ENCODE results near the gene FHOD3. TPM values are rescaled to one million over a fixed set of nuclear protein-coding genes. Genes with fewer than 3 reads are reported as not detected.

The FHOD3 gene
- total RNA-seq, 4 donors from 2014 or later = 15.6 to 25.9 (median 21.6) TPM

DNA sequence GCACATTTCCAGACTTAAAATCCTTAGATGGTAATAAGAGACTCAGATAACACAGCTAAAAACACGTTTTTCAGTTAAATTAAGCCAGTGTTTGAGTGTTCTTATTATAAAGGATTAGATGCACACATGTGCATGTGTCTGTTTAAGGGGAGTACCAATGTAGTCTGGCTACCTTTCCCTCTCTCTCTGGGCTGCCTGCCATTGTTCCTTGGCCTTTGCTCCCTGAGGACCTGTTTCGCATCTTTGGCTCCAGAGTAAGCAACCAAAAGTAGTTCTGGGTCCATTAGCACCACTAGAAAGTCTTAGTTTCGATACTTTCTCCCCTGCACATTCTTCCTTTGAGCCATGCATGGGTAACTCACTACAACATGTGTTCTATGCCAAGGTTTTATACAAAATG is 303.0 kb downstream of the FHOD3 start:
- Histone ChIP-seq H3K4me3 (no peak overlapping the region), H3K9me3 (no peaks in the 10 kb centered on the region), H3K36me3 (no peaks in the 10 kb centered on the region), H3K27ac (no peak overlapping the region), H3K27me3 (no peaks in the 10 kb centered on the region), H3K4me1 (no peaks in the 10 kb centered on the region)
- 76% methylated on average over 3 of the region's 3 CpGs for WGBS, 2 donors
- no peak for TF ChIP-seq EP300 (IDR thresholded peaks at IDR 0.05)
- TF ChIP-seq, protein P1, sequence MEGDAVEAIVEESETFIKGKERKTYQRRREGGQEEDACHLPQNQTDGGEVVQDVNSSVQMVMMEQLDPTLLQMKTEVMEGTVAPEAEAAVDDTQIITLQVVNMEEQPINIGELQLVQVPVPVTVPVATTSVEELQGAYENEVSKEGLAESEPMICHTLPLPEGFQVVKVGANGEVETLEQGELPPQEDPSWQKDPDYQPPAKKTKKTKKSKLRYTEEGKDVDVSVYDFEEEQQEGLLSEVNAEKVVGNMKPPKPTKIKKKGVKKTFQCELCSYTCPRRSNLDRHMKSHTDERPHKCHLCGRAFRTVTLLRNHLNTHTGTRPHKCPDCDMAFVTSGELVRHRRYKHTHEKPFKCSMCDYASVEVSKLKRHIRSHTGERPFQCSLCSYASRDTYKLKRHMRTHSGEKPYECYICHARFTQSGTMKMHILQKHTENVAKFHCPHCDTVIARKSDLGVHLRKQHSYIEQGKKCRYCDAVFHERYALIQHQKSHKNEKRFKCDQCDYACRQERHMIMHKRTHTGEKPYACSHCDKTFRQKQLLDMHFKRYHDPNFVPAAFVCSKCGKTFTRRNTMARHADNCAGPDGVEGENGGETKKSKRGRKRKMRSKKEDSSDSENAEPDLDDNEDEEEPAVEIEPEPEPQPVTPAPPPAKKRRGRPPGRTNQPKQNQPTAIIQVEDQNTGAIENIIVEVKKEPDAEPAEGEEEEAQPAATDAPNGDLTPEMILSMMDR (IDR thresholded peaks at IDR 0.05) = no peak
- TF ChIP-seq POLR2A (IDR thresholded peaks at IDR 0.05) = no peak
- DNase-seq (ENCODE audit: low spot score in 2 of 2) = no peak

DNA sequence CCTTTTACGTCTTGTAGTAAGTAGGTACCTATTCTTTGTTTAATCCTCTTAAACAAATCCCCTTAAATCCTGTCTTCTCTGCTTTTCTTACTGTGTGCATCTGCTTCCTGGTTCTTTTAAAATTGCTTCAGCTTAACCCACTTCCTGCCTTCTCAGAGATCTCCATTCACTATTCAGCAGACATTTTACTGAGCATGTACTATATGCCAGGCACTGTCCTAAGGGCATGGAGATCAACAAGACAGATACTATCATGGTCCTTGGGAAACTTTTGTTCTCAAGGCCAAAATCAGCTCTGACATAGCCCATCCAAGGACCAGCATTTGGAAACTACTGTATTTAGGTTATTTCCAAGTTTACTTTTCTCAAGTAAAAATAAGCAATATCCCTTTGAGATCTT is 303.8 kb downstream of the FHOD3 start:
- H3K9me3 ChIP-seq = no peaks in the 10 kb centered on the region
- no peak overlapping the region for H3K27ac ChIP-seq
- H3K27me3 ChIP-seq = no peaks in the 10 kb centered on the region
- no peak overlapping the region for H3K4me3 ChIP-seq
- TF ChIP-seq, protein P1 (IDR thresholded peaks at IDR 0.05) = no peak
- no peaks in the 10 kb centered on the region for H3K36me3 ChIP-seq
- H3K4me1 ChIP-seq = no peaks in the 10 kb centered on the region
- no peak for DNase-seq (ENCODE audit: low spot score in 2 of 2)
- 93 to 100% methylated on average over 1 of the region's 1 CpG for WGBS, 2 donors

DNA sequence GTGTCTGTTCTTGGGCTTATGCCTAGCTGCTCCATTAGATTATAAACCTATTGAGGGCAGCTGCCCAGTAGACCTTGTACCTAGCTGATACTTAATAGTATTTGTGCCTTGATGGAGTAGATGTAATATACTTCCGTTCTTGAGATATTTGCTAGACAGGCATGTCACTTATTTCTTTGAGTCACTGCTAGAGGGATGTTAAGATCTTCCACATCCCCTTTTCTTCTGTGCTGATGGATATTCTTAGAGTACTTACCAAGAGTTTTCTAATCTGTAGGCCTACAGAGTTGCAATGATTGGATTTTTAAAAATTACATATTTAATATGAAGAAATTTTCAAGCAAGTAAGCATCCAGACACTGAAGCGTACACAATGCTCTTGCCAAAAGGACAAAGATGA is 304.6 kb downstream of the FHOD3 start:
- Histone ChIP-seq H3K27ac (no peak overlapping the region), H3K27me3 (no peaks in the 10 kb centered on the region), H3K36me3 (no peaks in the 10 kb centered on the region), H3K4me1 (no peaks in the 10 kb centered on the region), H3K9me3 (no peaks in the 10 kb centered on the region), H3K4me3 (no peak overlapping the region)
- DNase-seq (ENCODE audit: low spot score in 2 of 2) = no peak
- TF ChIP-seq POLR2A (IDR thresholded peaks at IDR 0.05) (no peak), EP300 (IDR thresholded peaks at IDR 0.05) (no peak)
- TF ChIP-seq, protein P1 (IDR thresholded peaks at IDR 0.05) = no peak
- WGBS, 2 donors = 93 to 97% methylated on average over 2 of the region's 2 CpGs

DNA sequence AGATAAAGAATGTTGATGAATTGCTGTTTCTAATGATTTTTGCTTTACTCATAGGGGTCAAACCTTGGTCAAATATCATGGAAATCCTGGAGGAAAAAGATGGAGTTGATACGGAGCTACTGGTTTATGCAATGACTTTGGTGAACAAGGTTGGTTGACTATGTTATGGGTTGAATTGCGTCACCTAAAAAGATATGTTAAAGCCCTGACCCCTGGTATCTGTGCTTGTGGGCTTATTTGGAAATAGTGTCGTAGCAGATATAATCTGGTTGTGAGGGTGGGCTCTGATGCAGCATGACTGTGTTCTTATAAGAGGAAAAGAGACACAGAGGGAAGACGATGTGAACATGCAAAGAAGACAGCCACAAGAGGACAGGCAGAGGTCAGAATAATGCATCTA is 305.1 kb downstream of the FHOD3 start:
- TF ChIP-seq POLR2A (IDR thresholded peaks at IDR 0.05) (no peak), EP300 (IDR thresholded peaks at IDR 0.05) (no peak)
- TF ChIP-seq, protein P1 (IDR thresholded peaks at IDR 0.05) = no peak
- Histone ChIP-seq H3K27me3 (no peaks in the 10 kb centered on the region), H3K9me3 (no peaks in the 10 kb centered on the region), H3K27ac (no peak overlapping the region), H3K4me3 (no peak overlapping the region), H3K4me1 (no peaks in the 10 kb centered on the region), H3K36me3 (no peaks in the 10 kb centered on the region)
- 84 to 87% methylated on average over 4 of the region's 4 CpGs for WGBS, 2 donors
- no peak for DNase-seq (ENCODE audit: low spot score in 2 of 2)

DNA sequence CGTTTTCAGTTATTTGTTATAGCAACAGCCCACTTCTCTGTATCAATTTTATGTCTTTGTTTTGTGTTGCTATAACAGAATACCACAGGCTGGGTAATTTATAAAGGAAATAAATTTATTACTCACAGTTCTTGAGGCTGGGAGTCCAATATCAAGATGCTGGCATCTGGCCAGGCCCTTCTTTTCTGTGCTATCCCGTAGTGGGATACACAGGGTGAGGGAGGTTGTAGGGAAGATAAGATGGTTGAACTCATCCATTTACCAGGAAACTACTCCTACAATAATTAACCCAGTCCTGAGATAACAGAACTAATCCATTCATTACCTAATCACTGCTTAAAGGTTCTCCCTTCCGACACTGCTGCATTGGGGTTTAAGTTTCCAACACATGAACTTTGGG is 310.6 kb downstream of the FHOD3 start:
- Histone ChIP-seq H3K9me3 (no peaks in the 10 kb centered on the region), H3K27ac (no peak overlapping the region), H3K27me3 (no peaks in the 10 kb centered on the region), H3K4me1 (no peaks in the 10 kb centered on the region), H3K36me3 (peaks cover 0 to 3% (median 0%) of the 10 kb centered on the region in 3 donors), H3K4me3 (no peak overlapping the region)
- no peak for DNase-seq (ENCODE audit: low spot score in 2 of 2)
- no peak for TF ChIP-seq EP300 (IDR thresholded peaks at IDR 0.05)
- no peak for TF ChIP-seq POLR2A (IDR thresholded peaks at IDR 0.05)
- TF ChIP-seq, protein P1 (IDR thresholded peaks at IDR 0.05) = no peak
- WGBS, 2 donors = 71 to 73% methylated on average over 3 of the region's 3 CpGs
